Mesenchymal stem cell (in vitro differentiated cells and primary cell): ENCODE results near the gene CA9.

Experiments used
- DNase-seq: peaks from one replicate; pipeline ENCODE4 v3.0.0-alpha.2; 2013
- H2AFZ ChIP-seq: one replicate; pipeline ENCODE4 v1.6.1; 2013; ENCODE audit warnings: low read depth, mild to moderate bottlenecking, control low read depth, inconsistent platforms, low read length, moderate library complexity
- H2AK5ac ChIP-seq: 2 replicates; pipeline ENCODE4 v1.6.1; 2013; ENCODE audit warnings: low read length, moderate library complexity, mild to moderate bottlenecking, inconsistent platforms; ENCODE audit not compliant: severe bottlenecking
- H2BK120ac ChIP-seq: one replicate; pipeline ENCODE4 v1.6.1; 2013; ENCODE audit warnings: low read depth, mild to moderate bottlenecking, inconsistent platforms, low read length, moderate library complexity
- H2BK12ac ChIP-seq, 2 experiments: one replicate each; pipeline ENCODE4 v1.6.1; 2013; ENCODE audit warnings: inconsistent platforms in 2 of 2, low read length in 2 of 2, mild to moderate bottlenecking in 2 of 2, moderate library complexity in 2 of 2, control low read depth in 1 of 2
- H2BK15ac ChIP-seq: one replicate; pipeline ENCODE4 v1.6.1; 2013; ENCODE audit warnings: mild to moderate bottlenecking, low read depth, inconsistent platforms; ENCODE audit not compliant: poor library complexity, severe bottlenecking
- H2BK5ac ChIP-seq: 2 replicates; pipeline ENCODE4 v1.6.1; 2013; ENCODE audit warnings: low read depth, mild to moderate bottlenecking, low read length, control low read depth, inconsistent platforms; ENCODE audit not compliant: poor library complexity, severe bottlenecking
- H3K14ac ChIP-seq, 2 experiments: one replicate each; pipeline ENCODE4 v1.6.1; 2013; ENCODE audit warnings: inconsistent platforms in 2 of 2, low read length in 2 of 2, control low read depth in 1 of 2, mild to moderate bottlenecking in 1 of 2, moderate library complexity in 1 of 2
- H3K18ac ChIP-seq, 2 experiments: one replicate each; pipeline ENCODE4 v1.6.1; 2013; ENCODE audit warnings: inconsistent platforms in 2 of 2, low read length in 2 of 2, control low read depth in 1 of 2, low read depth in 1 of 2, mild to moderate bottlenecking in 1 of 2
- H3K23ac ChIP-seq, 2 experiments: one replicate each; pipeline ENCODE4 v1.6.1; 2013; ENCODE audit warnings: inconsistent platforms in 2 of 2, low read length in 2 of 2, mild to moderate bottlenecking in 2 of 2, moderate library complexity in 2 of 2, control low read depth in 1 of 2
- H3K27ac ChIP-seq: 2 replicates; pipeline ENCODE4 v1.5.1; 2013; ENCODE audit warnings: mild to moderate bottlenecking, moderate library complexity, low read length, control low read depth, inconsistent platforms; ENCODE audit not compliant: poor library complexity, severe bottlenecking
- H3K27me3 ChIP-seq, 2 experiments: 2 replicates each; pipeline versions ENCODE4 v1.6.1 to v1.7.0; 2013; ENCODE audit warnings: low read length in 2 of 2, mild to moderate bottlenecking in 2 of 2, moderate library complexity in 2 of 2, control low read depth in 1 of 2, inconsistent platforms in 1 of 2; ENCODE audit not compliant: control insufficient read depth in 1 of 2, insufficient read depth in 1 of 2
- H3K36me3 ChIP-seq, 2 experiments: 2 replicates each; pipeline versions ENCODE4 v1.6.1 to v1.7.0; 2013; ENCODE audit warnings: low read length in 2 of 2, control low read depth in 1 of 2, inconsistent platforms in 1 of 2, low read depth in 1 of 2, mild to moderate bottlenecking in 1 of 2; ENCODE audit not compliant: insufficient read depth in 2 of 2, control insufficient read depth in 1 of 2
- H3K4ac ChIP-seq, 2 experiments: one replicate each; pipeline ENCODE4 v1.6.1; 2013; ENCODE audit warnings: inconsistent platforms in 2 of 2, low read length in 2 of 2, mild to moderate bottlenecking in 2 of 2, moderate library complexity in 2 of 2, control low read depth in 1 of 2, low read depth in 1 of 2
- H3K4me1 ChIP-seq: 2 replicates; pipeline ENCODE4 v1.6.1; 2013; ENCODE audit warnings: low read depth, low read length, control low read depth; ENCODE audit not compliant: control insufficient read depth, insufficient read depth
- H3K4me2 ChIP-seq: 2 replicates; pipeline ENCODE4 v1.6.1; 2013; ENCODE audit warnings: low read length, mild to moderate bottlenecking, inconsistent platforms; ENCODE audit not compliant: poor library complexity, severe bottlenecking
- H3K4me3 ChIP-seq, 2 experiments: 2 replicates each; pipeline versions ENCODE4 v1.5.1 to v1.7.0; 2013; ENCODE audit warnings: low read length in 2 of 2, mild to moderate bottlenecking in 2 of 2, control low read depth in 1 of 2, low read depth in 1 of 2; ENCODE audit not compliant: insufficient read depth in 1 of 2
- H3K79me1 ChIP-seq: replicated peaks from 2 replicates; pipeline ENCODE4 v1.6.1; 2013; ENCODE audit warnings: mild to moderate bottlenecking, control low read depth, low read length, inconsistent platforms; ENCODE audit not compliant: poor library complexity, severe bottlenecking
- H3K9ac ChIP-seq: 2 replicates; pipeline ENCODE4 v1.7.0; 2013; ENCODE audit warnings: mild to moderate bottlenecking, low read length, moderate library complexity
- H3K9me3 ChIP-seq: 2 replicates; pipeline ENCODE4 v1.7.0; 2013; ENCODE audit warnings: mild to moderate bottlenecking, low read length; ENCODE audit not compliant: control insufficient read depth
- H4K8ac ChIP-seq: one replicate; pipeline ENCODE4 v1.6.1; 2013; ENCODE audit warnings: inconsistent platforms, mild to moderate bottlenecking, low read length, moderate library complexity
- H4K91ac ChIP-seq: one replicate; pipeline ENCODE4 v1.6.1; 2013; ENCODE audit warnings: mild to moderate bottlenecking, low read length, inconsistent platforms
- WGBS: methylation state at CpG from one replicate; pipeline ENCODE4 v1.1.7; 2013; ENCODE audit warnings: mixed read lengths; 5-methylcytosine and 5-hydroxymethylcytosine counted together

CA9 gene

GRCh38 chr9:35703906-35704672 is 30.4 kb downstream of the CA9 start:
- no peak for DNase-seq
- no peak overlapping the region for H2BK12ac ChIP-seq
- H3K27ac ChIP-seq, result no peak overlapping the region
- no peaks in the 10 kb centered on the region for H3K27me3 ChIP-seq
- no peak overlapping the region for H2BK15ac ChIP-seq
- H3K18ac ChIP-seq, result no peak overlapping the region
- H2BK120ac ChIP-seq, result no peak overlapping the region
- H3K36me3 ChIP-seq, result peaks cover 82 to 98% of the 10 kb centered on the region in 2 experiments
- no peak overlapping the region for H3K4me3 ChIP-seq
- no peak overlapping the region for H3K23ac ChIP-seq
- no peak overlapping the region for H2BK5ac ChIP-seq
- H3K9ac ChIP-seq, result no peak overlapping the region
- no peak overlapping the region for H2AK5ac ChIP-seq
- H4K8ac ChIP-seq, result no peak overlapping the region
- H4K91ac ChIP-seq, result no peak overlapping the region
- H3K4me2 ChIP-seq, result no peak overlapping the region
- peaks cover 39% of the 10 kb centered on the region for H3K79me1 ChIP-seq
- no peak overlapping the region for H3K14ac ChIP-seq
- H3K4ac ChIP-seq, result no peak overlapping the region
- no peak overlapping the region for H2AFZ ChIP-seq
- over 99% methylated on average over 26 of the region's 26 CpGs for WGBS
- no peaks in the 10 kb centered on the region for H3K4me1 ChIP-seq
- no peaks in the 10 kb centered on the region for H3K9me3 ChIP-seq

- Histone ChIP-seq H3K4me3 (no peak overlapping the region), H3K4me1 (no peaks in the 10 kb centered on the region), H4K8ac (no peak overlapping the region), H3K27ac (no peak overlapping the region), H3K36me3 (peaks cover 72 to 94% of the 10 kb centered on the region in 2 experiments), H2BK5ac (no peak overlapping the region), H2BK12ac (no peak overlapping the region), H3K23ac (no peak overlapping the region), H2BK120ac (no peak overlapping the region), H3K18ac (no peak overlapping the region), H3K27me3 (no peaks in the 10 kb centered on the region), H3K9me3 (no peaks in the 10 kb centered on the region), H4K91ac (no peak overlapping the region), H3K4ac (no peak overlapping the region), H3K79me1 (peaks cover 40% of the 10 kb centered on the region), H3K14ac (no peak overlapping the region), H2AFZ (no peak overlapping the region), H2AK5ac (no peak overlapping the region), H2BK15ac (no peak overlapping the region), H3K4me2 (no peak overlapping the region), H3K9ac (no peak overlapping the region)
- WGBS, result 96% methylated on average over 8 of the region's 8 CpGs
- no peak for DNase-seq
Observed at GRCh38 chr9:35705372-35705771, 31.6 kb downstream of the CA9 start.

- no peak overlapping the region for H2BK5ac ChIP-seq
- H4K91ac ChIP-seq, result peak overlapping the region; percentile 16
- no peak overlapping the region for H2BK120ac ChIP-seq
- no peak overlapping the region for H3K23ac ChIP-seq
- no peak overlapping the region for H2BK15ac ChIP-seq
- no peaks in the 10 kb centered on the region for H3K9me3 ChIP-seq
- H2AFZ ChIP-seq, result no peak overlapping the region
- H3K4ac ChIP-seq, result no peak overlapping the region
- WGBS, result 99% methylated on average over 5 of the region's 7 CpGs
- no peak overlapping the region for H3K27ac ChIP-seq
- no peak overlapping the region for H3K9ac ChIP-seq
- H3K4me1 ChIP-seq, result no peaks in the 10 kb centered on the region
- H3K14ac ChIP-seq, result no peak overlapping the region
- H3K36me3 ChIP-seq, result peaks cover 76 to 94% of the 10 kb centered on the region in 2 experiments
- H2BK12ac ChIP-seq, result no peak overlapping the region
- peaks cover 45% of the 10 kb centered on the region for H3K79me1 ChIP-seq
- DNase-seq, result no peak
- no peaks in the 10 kb centered on the region for H3K27me3 ChIP-seq
- no peak overlapping the region for H4K8ac ChIP-seq
- H3K18ac ChIP-seq, result no peak overlapping the region
- H3K4me3 ChIP-seq, result no peak overlapping the region
- no peak overlapping the region for H3K4me2 ChIP-seq
- no peak overlapping the region for H2AK5ac ChIP-seq
Observed at GRCh38 chr9:35705836-35706430, 32.2 kb downstream of the CA9 start.

- WGBS, result 96% methylated on average over 10 of the region's 10 CpGs
- no peak overlapping the region for H3K4me2 ChIP-seq
- no peak overlapping the region for H3K4ac ChIP-seq
- no peak overlapping the region for H3K27ac ChIP-seq
- H2BK15ac ChIP-seq, result no peak overlapping the region
- no peak for DNase-seq
- H3K9ac ChIP-seq, result no peak overlapping the region
- H3K27me3 ChIP-seq, result no peaks in the 10 kb centered on the region
- H2AK5ac ChIP-seq, result no peak overlapping the region
- H3K79me1 ChIP-seq, result peaks cover 54% of the 10 kb centered on the region
- H2AFZ ChIP-seq, result no peak overlapping the region
- no peak overlapping the region for H2BK12ac ChIP-seq
- no peak overlapping the region for H3K23ac ChIP-seq
- H3K18ac ChIP-seq, result no peak overlapping the region
- H2BK120ac ChIP-seq, result no peak overlapping the region
- no peaks in the 10 kb centered on the region for H3K4me1 ChIP-seq
- H4K91ac ChIP-seq, result no peak overlapping the region
- H3K4me3 ChIP-seq, result no peak overlapping the region
- H3K9me3 ChIP-seq, result no peaks in the 10 kb centered on the region
- H4K8ac ChIP-seq, result no peak overlapping the region
- peaks cover 81 to 94% of the 10 kb centered on the region in 2 experiments for H3K36me3 ChIP-seq
- H2BK5ac ChIP-seq, result no peak overlapping the region
- no peak overlapping the region for H3K14ac ChIP-seq
Observed at GRCh38 chr9:35706951-35707350, 33.2 kb downstream of the CA9 start.
